ENCODE data around the gene PTPRG.

DNA sequence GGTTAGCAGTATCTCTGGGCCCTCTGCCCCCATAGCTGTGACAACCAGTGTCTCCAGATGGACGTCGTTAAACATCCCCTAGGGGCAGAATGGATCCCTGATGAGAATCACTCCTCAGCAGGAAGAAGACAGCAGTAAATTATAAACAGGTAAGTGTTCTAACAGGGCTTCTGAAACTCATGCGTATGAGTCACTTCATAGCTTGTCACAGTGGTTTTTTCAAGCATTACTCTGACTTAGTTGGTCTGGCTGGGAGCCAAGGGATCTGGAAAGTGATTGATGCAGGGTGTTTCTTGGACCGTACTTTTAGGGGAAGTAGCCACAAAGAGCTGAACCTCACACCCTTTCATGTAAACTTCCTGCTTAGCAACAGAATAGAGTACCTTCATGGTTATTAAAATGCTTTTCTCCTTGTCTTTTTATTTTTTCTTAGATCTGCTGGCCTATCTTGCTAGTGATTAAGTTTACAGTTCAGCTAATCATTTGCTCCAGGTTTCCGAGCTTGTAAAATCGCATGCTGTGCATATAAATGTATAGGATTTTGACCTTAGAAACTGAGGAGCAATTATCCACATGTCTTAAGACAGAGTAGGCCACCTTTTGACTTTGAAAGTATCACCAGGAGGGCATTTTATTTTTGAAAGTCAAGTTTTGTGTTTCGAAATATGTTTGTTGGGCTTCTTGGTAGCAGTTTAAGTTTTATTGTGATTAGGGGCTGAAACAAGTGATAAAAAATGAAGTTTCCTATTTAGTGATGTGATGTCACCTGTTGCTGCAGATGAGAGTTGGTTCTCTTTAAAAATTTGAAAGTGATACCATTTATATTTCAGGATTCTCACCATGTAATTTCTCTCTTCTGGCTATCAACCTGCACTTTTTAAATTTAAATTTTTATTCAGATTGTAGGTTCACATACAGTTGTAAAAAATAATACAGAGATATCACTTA lies 333.9 kb downstream of the PTPRG start:
- TF ChIP-seq, protein P1, sequence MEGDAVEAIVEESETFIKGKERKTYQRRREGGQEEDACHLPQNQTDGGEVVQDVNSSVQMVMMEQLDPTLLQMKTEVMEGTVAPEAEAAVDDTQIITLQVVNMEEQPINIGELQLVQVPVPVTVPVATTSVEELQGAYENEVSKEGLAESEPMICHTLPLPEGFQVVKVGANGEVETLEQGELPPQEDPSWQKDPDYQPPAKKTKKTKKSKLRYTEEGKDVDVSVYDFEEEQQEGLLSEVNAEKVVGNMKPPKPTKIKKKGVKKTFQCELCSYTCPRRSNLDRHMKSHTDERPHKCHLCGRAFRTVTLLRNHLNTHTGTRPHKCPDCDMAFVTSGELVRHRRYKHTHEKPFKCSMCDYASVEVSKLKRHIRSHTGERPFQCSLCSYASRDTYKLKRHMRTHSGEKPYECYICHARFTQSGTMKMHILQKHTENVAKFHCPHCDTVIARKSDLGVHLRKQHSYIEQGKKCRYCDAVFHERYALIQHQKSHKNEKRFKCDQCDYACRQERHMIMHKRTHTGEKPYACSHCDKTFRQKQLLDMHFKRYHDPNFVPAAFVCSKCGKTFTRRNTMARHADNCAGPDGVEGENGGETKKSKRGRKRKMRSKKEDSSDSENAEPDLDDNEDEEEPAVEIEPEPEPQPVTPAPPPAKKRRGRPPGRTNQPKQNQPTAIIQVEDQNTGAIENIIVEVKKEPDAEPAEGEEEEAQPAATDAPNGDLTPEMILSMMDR (optimal IDR thresholded peaks at IDR 0.05 in 1 of 3, IDR thresholded peaks at IDR 0.05 in 1 of 3, conservative IDR thresholded peaks at IDR 0.05 in 1 of 3; ENCODE audit: extremely low read depth in 1 of 3, insufficient read depth in 2 of 3, low read length in 3 of 3), result no peak
- TF ChIP-seq EZH2 (IDR thresholded peaks at IDR 0.05; ENCODE audit: low read length), result no peak

Measured in keratinocyte (primary cell).